HL-60 (cell line): ENCODE measurements around the gene ENDOD1.

Experiments
- TF ChIP-seq, protein P1 (sequence below): IDR thresholded peaks from 2 replicates; pipeline ENCODE4 v1.6.1; 2012; ENCODE audit warnings: low read depth; ENCODE audit not compliant: insufficient replicate concordance
- TF ChIP-seq, protein P2 (sequence below): IDR thresholded peaks from one replicate; pipeline ENCODE4 v1.5.1; 2011; ENCODE audit warnings: low read length, control low read depth, inconsistent platforms; ENCODE audit not compliant: insufficient read depth

DNA sequence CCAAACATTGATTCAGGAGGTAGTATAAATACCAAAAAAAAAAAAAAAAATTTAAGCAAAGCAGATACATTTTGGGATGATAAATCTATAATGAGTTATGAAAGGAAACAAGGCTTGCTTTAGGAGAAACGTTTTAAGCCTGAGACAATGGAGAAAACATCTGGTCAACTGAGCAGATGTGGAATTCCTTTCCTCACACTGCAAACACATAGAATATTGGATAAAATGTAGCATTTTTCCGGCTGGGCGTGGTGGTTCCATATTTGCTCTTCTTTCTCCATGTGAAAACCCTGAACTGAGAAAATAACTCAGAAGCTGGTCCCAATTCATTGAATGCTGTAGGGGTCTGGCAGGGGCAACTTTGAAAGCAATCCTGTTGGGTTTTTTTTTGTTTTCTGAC, 33.9 kb downstream of the ENDOD1 start:
- TF ChIP-seq, protein P1, sequence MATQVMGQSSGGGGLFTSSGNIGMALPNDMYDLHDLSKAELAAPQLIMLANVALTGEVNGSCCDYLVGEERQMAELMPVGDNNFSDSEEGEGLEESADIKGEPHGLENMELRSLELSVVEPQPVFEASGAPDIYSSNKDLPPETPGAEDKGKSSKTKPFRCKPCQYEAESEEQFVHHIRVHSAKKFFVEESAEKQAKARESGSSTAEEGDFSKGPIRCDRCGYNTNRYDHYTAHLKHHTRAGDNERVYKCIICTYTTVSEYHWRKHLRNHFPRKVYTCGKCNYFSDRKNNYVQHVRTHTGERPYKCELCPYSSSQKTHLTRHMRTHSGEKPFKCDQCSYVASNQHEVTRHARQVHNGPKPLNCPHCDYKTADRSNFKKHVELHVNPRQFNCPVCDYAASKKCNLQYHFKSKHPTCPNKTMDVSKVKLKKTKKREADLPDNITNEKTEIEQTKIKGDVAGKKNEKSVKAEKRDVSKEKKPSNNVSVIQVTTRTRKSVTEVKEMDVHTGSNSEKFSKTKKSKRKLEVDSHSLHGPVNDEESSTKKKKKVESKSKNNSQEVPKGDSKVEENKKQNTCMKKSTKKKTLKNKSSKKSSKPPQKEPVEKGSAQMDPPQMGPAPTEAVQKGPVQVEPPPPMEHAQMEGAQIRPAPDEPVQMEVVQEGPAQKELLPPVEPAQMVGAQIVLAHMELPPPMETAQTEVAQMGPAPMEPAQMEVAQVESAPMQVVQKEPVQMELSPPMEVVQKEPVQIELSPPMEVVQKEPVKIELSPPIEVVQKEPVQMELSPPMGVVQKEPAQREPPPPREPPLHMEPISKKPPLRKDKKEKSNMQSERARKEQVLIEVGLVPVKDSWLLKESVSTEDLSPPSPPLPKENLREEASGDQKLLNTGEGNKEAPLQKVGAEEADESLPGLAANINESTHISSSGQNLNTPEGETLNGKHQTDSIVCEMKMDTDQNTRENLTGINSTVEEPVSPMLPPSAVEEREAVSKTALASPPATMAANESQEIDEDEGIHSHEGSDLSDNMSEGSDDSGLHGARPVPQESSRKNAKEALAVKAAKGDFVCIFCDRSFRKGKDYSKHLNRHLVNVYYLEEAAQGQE, result no peak
- TF ChIP-seq, protein P2, sequence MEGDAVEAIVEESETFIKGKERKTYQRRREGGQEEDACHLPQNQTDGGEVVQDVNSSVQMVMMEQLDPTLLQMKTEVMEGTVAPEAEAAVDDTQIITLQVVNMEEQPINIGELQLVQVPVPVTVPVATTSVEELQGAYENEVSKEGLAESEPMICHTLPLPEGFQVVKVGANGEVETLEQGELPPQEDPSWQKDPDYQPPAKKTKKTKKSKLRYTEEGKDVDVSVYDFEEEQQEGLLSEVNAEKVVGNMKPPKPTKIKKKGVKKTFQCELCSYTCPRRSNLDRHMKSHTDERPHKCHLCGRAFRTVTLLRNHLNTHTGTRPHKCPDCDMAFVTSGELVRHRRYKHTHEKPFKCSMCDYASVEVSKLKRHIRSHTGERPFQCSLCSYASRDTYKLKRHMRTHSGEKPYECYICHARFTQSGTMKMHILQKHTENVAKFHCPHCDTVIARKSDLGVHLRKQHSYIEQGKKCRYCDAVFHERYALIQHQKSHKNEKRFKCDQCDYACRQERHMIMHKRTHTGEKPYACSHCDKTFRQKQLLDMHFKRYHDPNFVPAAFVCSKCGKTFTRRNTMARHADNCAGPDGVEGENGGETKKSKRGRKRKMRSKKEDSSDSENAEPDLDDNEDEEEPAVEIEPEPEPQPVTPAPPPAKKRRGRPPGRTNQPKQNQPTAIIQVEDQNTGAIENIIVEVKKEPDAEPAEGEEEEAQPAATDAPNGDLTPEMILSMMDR, result no peak
